Immature natural killer cell (primary cell): Measurements from ENCODE around the gene ARSB. TPM values are rescaled to one million over a fixed set of nuclear protein-coding genes. Genes with fewer than 3 reads are reported as not detected.

Source experiments
- DNase-seq, 3 donors: peaks; one replicate each; pipeline ENCODE4 v3.0.0; 2022; ENCODE audit warnings: mixed read lengths in 1 of 3
- H3K27ac Mint-ChIP-seq, 6 donors: one replicate each; pipeline ENCODE4 v1.8.0; 2020; ENCODE audit warnings: mixed read lengths in 6 of 6, mild to moderate bottlenecking in 5 of 6, inconsistent platforms in 4 of 6, moderate library complexity in 3 of 6
- H3K27me3 Mint-ChIP-seq, 3 donors: one replicate each; pipeline ENCODE4 v1.8.0; 2020 to 2021; ENCODE audit warnings: low read depth in 3 of 3, mild to moderate bottlenecking in 3 of 3, mixed read lengths in 3 of 3, moderate library complexity in 3 of 3, inconsistent platforms in 1 of 3
- H3K36me3 Mint-ChIP-seq, 3 donors: one replicate each; pipeline ENCODE4 v1.8.0; 2020; ENCODE audit warnings: mixed read lengths in 3 of 3, inconsistent platforms in 2 of 3, mild to moderate bottlenecking in 2 of 3
- H3K4me1 Mint-ChIP-seq, 2 donors: one replicate each; pipeline ENCODE4 v1.8.0; 2020; ENCODE audit warnings: inconsistent platforms in 2 of 2, mild to moderate bottlenecking in 2 of 2, mixed read lengths in 2 of 2, moderate library complexity in 1 of 2
- H3K4me3 Mint-ChIP-seq, 5 donors: one replicate each; pipeline ENCODE4 v1.8.0; 2020; ENCODE audit warnings: mild to moderate bottlenecking in 5 of 5, mixed read lengths in 5 of 5, inconsistent platforms in 3 of 5, moderate library complexity in 3 of 5
- H3K9me3 Mint-ChIP-seq, 6 donors: one replicate each; pipeline ENCODE4 v1.8.0; 2020; ENCODE audit warnings: mild to moderate bottlenecking in 6 of 6, mixed read lengths in 6 of 6, inconsistent platforms in 4 of 6, moderate library complexity in 3 of 6
- polyA plus RNA-seq, 3 donors: library from polyadenylated mRNA; unstranded; fragments of 300-500 nt; fragmentation: Illumina TruSeq; gene quantifications; one replicate each; pipeline ENCODE4 v1.2.3, GENCODE V29; 2021

ARSB gene
- polyA plus RNA-seq, 3 donors from 2014 or later, result 5.3 to 11.9 (median 6.2) TPM

DNA sequence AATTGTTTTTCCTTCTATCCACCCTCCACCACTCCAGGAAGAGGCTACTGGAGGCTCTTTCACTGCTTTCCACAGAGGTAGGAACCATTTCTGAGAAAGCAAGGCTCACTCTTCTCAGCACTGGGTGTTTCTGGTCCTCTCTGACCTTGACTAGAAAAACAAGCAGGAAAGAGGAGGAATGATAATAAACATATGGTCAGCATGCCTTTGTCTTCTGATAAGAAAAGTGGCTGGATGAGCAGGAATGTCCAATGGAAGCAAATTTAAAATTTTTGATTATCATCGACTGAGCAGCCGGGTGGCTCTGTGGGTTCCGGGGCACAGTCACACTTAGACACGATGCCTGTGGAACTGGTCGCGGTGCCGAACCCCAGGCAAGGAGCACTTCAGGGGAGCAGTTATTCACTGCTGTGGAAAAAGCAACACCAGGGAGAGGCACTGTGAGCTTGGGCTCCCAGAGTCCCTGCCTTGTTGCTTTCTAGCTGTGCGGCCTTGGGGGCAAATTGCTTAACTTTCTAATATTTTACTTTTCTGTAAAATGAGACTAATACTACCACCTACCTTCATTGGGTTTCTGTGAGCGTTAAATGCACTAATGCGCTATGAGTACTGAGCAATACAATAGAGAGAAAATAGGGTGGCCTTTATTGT, 179.5 kb downstream of the ARSB start:
- Mint-ChIP-seq H3K4me1 (peaks cover 0 to 4% of the 10 kb centered on the region in 2 donors), H3K9me3 (peaks cover 0 to 6% (median 0%) of the 10 kb centered on the region in 6 donors), H3K36me3 (peaks cover 13 to 19% (median 15%) of the 10 kb centered on the region in 3 donors), H3K27me3 (peaks cover 0 to 5% (median 0%) of the 10 kb centered on the region in 3 donors), H3K27ac (no peak overlapping the region), H3K4me3 (no peak overlapping the region)
- no peak for DNase-seq

DNA sequence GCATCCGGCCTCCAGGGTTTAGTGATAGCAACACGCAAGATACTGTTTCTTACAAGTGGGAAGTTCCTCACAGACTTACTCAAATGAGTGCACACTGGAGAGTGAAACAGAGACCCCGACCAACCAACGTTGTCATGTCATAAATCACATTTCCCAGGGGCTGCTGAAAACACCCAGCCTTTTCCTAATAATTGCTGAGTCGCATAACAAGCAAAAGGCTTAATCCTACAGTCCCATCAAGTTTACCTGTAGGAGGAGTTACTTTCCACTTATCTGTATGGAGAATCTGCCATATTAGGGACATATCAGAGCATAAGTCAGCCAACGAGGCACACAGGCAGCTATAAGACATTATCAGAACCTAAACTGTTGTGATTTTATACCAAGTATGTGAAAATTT, 180.1 kb downstream of the ARSB start:
- DNase-seq, result no peak
- no peak overlapping the region for H3K27ac Mint-ChIP-seq
- H3K36me3 Mint-ChIP-seq, result peaks cover 15 to 21% (median 16%) of the 10 kb centered on the region in 3 donors
- no peak overlapping the region for H3K4me3 Mint-ChIP-seq
- peaks cover 0 to 4% of the 10 kb centered on the region in 2 donors for H3K4me1 Mint-ChIP-seq
- peaks cover 0 to 5% (median 0%) of the 10 kb centered on the region in 3 donors for H3K27me3 Mint-ChIP-seq
- peaks cover 0 to 7% (median 0%) of the 10 kb centered on the region in 6 donors for H3K9me3 Mint-ChIP-seq

DNA sequence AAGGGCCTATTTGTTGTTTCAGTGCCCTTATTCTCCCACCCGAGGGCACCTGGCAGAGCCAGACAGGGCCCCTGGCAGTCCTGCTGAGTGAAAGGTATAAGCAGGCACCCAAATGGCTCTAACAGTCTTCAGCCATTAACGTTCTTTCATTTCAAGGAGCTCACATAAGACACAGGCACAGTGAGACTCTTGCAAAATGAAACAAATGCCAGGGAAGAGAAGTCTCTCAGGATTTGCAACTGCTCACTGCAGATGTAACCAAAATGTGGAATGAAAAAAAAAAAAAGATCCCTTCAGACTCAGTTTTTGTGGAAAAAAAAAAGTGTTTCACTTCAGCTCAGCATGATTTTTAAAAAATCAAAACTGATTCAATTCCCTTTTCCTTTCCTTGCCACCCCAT, 181.2 kb downstream of the ARSB start:
- peaks cover 21 to 28% (median 23%) of the 10 kb centered on the region in 3 donors for H3K36me3 Mint-ChIP-seq
- no peak overlapping the region for H3K27ac Mint-ChIP-seq
- no peak for DNase-seq
- no peak overlapping the region for H3K4me3 Mint-ChIP-seq
- peaks cover 0 to 4% (median 0%) of the 10 kb centered on the region in 3 donors for H3K27me3 Mint-ChIP-seq
- peaks cover 0 to 7% (median 0%) of the 10 kb centered on the region in 6 donors for H3K9me3 Mint-ChIP-seq
- H3K4me1 Mint-ChIP-seq, result peaks cover 0 to 4% of the 10 kb centered on the region in 2 donors

DNA sequence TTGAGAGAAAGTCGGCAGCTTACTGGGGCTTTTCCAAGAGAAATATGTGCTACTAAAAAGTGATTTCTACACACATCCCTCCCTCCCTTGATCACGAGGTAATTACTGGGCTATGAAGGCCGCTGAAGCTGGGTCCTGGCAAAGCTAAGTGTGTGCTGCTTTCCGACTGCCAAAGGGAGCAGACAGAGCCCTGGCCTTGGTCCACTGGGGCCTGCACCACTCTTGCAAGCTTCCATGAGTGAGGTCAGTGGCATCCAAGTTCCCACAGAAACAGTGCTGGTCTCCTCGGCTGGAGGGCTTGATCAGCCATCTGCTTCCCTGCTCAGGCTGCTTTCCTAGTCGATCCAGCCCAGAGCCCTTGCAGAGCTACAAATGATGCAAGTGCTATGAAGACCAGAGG, 181.8 kb downstream of the ARSB start:
- DNase-seq, result no peak
- peaks cover 0 to 7% (median 0%) of the 10 kb centered on the region in 6 donors for H3K9me3 Mint-ChIP-seq
- H3K4me1 Mint-ChIP-seq, result peaks cover 0 to 4% of the 10 kb centered on the region in 2 donors
- peaks cover 21 to 28% (median 23%) of the 10 kb centered on the region in 3 donors for H3K36me3 Mint-ChIP-seq
- H3K27me3 Mint-ChIP-seq, result peaks cover 0 to 4% (median 0%) of the 10 kb centered on the region in 3 donors
- H3K27ac Mint-ChIP-seq, result no peak overlapping the region
- no peak overlapping the region for H3K4me3 Mint-ChIP-seq

DNA sequence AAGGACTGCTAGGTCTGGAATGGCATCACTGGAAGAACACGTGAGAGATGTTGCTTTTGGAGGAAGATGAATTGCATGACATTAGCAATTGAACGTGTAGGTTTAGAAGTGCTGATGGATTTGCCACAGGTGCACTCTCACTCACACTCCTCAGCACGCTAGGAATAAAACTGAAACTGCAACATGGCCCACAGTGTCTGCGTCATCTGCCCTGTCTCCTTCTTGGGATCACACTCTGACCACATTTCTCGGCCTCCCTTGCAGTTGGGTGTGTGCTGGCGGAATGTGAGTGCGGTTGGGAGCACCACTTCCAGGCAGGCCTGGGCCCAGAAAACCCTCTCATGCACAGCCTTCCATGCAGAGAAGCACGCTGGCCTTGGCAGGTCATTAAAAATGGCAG, 183.7 kb downstream of the ARSB start:
- Mint-ChIP-seq H3K4me1 (peaks cover 0 to 4% of the 10 kb centered on the region in 2 donors), H3K36me3 (peaks cover 26 to 33% (median 32%) of the 10 kb centered on the region in 3 donors), H3K27me3 (peaks cover 0 to 4% (median 0%) of the 10 kb centered on the region in 3 donors), H3K27ac (no peak overlapping the region), H3K4me3 (no peak overlapping the region), H3K9me3 (peaks cover 0 to 7% (median 0%) of the 10 kb centered on the region in 6 donors)
- no peak for DNase-seq

DNA sequence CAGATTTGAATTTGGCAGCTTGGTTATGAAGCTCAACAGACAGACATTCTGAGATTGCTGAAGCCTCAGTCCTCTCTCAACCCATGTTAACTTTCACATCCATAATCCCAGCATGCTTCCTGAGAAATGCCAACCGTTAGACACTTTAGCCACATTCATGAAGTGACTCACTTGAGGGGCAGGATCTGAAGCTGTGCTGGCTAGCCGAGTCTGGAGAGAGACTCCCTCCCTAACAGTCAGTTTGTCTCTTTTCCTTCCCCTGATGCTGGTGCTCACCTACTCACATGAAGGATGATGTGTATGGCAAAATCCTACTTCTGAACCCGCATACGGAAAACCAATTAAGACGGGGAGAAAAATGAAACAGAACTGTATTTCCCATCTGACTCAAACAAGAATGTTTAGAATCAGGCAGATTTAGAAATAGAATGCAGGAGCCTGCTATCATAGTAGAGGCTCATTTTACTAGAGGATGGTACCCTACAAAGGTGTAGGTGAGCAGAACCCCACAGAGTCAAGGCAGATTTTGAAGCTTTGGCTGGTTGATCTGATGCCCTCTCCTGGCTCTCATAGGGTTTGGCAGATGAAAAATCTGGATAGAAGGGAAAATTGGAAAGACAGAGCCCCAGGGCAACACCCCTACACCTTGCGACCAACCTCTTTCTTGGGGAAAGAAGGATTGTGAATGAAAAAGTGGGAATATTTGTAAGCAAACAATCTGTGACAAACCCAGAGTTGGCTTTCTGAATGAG, 185.7 kb downstream of the ARSB start:
- DNase-seq, result no peak
- no peak overlapping the region for H3K27ac Mint-ChIP-seq
- peaks cover 0 to 7% (median 0%) of the 10 kb centered on the region in 6 donors for H3K9me3 Mint-ChIP-seq
- H3K36me3 Mint-ChIP-seq, result peaks cover 26 to 33% (median 32%) of the 10 kb centered on the region in 3 donors
- H3K4me1 Mint-ChIP-seq, result peaks cover 0 to 4% of the 10 kb centered on the region in 2 donors
- H3K4me3 Mint-ChIP-seq, result no peak overlapping the region
- peaks cover 0 to 4% (median 0%) of the 10 kb centered on the region in 3 donors for H3K27me3 Mint-ChIP-seq

DNA sequence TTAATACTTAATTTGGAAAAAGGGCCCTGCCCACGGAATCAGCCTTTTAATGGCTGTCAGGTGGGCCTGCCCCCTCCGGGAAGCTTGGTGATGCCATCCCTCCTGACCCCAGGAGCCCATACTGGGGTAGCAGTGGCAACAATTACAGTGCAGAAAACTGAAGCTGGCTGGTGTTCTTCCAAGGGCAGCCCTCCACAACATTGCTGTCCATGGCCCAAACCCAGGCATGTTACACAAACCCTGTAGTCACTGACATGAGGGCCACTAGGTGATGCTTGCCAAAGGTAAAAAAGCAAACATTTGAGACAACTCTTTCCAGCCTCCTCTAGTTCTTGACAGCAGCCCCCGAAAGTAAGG, 186.5 kb downstream of the ARSB start:
- Mint-ChIP-seq H3K36me3 (peaks cover 26 to 33% (median 32%) of the 10 kb centered on the region in 3 donors), H3K9me3 (peaks cover 0 to 7% (median 0%) of the 10 kb centered on the region in 6 donors), H3K4me1 (peaks cover 0 to 4% of the 10 kb centered on the region in 2 donors), H3K27ac (no peak overlapping the region), H3K27me3 (peaks cover 0 to 4% (median 0%) of the 10 kb centered on the region in 3 donors), H3K4me3 (no peak overlapping the region)
- no peak for DNase-seq

DNA sequence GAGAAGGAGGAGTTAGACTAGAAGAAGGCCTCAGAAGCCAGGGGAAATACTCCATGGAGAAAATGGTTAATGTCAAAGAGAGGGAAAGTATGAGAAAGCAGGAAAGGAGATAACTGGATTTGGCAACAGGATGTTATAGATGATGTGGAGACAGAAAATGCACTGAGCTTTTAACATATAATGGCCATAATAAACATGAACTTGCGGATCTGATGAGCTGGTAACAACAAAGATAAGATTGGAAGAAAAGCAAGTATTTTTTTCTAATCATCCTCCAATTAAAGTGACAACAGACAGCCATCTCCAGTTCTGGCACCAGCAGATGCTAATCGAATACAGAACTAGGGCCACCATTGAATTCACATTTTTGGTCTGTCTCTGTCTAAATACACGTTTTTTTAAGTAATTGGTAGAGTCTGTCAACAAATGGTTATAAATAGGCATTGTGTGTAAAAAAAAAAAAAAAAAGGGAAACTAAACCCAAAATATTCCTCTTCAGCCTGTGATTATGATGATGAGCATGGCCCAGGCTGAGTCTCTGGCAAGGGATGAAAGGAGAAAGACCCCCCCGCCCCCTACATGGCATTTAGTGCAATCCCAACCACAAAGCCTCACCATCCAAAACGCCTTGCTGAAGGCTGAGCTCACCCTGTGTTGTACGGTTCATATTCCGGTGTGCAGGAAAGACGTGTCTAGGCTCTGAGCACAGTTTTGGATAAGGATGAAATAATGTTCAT, 187.0 kb downstream of the ARSB start:
- Mint-ChIP-seq H3K27me3 (peaks cover 0 to 3% (median 0%) of the 10 kb centered on the region in 3 donors), H3K4me3 (no peak overlapping the region), H3K4me1 (peaks cover 0 to 4% of the 10 kb centered on the region in 2 donors), H3K36me3 (peaks cover 30 to 33% (median 32%) of the 10 kb centered on the region in 3 donors), H3K27ac (no peak overlapping the region), H3K9me3 (peaks cover 0 to 7% (median 0%) of the 10 kb centered on the region in 6 donors)
- no peak for DNase-seq

DNA sequence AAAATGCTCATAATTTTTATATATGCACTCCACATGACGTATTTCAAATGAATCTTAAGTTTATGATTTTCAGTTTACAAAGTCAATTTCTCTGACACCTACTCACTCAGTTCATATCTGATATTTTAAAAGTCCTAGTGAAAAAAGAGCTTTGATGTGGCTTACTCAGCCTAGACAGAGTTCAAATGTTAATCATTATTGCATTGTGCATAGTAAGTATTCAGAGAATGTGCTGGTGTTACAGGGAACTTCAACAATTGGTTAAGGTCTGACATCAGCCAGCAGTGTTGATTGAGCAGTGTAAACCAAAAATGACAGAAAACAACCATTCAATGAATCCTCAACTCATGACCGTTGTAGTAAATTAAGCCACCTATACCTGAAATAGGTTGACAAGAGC, 189.4 kb downstream of the ARSB start:
- H3K36me3 Mint-ChIP-seq, result peaks cover 15 to 20% (median 18%) of the 10 kb centered on the region in 3 donors
- peaks cover 0 to 5% of the 10 kb centered on the region in 2 donors for H3K4me1 Mint-ChIP-seq
- DNase-seq, result no peak
- H3K9me3 Mint-ChIP-seq, result peaks cover 0 to 3% (median 0%) of the 10 kb centered on the region in 6 donors
- H3K27me3 Mint-ChIP-seq, result no peaks in the 10 kb centered on the region
- no peak overlapping the region for H3K27ac Mint-ChIP-seq
- H3K4me3 Mint-ChIP-seq, result no peak overlapping the region

DNA sequence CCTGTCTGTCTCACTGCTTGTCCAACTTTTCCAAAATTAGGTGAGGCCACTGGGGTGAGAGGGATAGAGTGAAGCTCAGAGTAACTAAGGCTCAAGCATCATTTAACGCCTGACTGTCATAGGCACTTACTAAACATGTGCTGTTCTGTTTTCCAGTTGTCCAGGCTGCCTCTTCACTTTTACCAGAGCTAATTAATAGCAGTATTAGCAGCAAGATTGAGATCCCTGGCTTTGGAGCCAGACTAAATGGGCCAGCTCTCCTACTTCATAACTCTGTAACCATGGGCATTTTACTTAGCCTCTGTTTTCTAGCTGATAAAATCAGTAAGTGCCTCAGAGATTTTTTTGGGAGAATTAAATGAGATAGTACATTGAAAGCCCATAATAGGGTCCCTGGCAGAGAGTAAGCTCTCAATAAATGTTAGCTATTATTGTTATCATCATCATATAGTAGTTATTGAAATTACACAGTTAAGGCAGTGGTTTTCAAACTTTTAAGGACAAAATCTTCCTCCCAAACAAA, 190.4 kb downstream of the ARSB start:
- no peaks in the 10 kb centered on the region for H3K27me3 Mint-ChIP-seq
- H3K27ac Mint-ChIP-seq, result no peak overlapping the region
- H3K4me3 Mint-ChIP-seq, result no peak overlapping the region
- H3K9me3 Mint-ChIP-seq, result no peaks in the 10 kb centered on the region
- peaks cover 0 to 5% of the 10 kb centered on the region in 2 donors for H3K4me1 Mint-ChIP-seq
- peaks cover 10 to 16% (median 15%) of the 10 kb centered on the region in 3 donors for H3K36me3 Mint-ChIP-seq
- no peak for DNase-seq

DNA sequence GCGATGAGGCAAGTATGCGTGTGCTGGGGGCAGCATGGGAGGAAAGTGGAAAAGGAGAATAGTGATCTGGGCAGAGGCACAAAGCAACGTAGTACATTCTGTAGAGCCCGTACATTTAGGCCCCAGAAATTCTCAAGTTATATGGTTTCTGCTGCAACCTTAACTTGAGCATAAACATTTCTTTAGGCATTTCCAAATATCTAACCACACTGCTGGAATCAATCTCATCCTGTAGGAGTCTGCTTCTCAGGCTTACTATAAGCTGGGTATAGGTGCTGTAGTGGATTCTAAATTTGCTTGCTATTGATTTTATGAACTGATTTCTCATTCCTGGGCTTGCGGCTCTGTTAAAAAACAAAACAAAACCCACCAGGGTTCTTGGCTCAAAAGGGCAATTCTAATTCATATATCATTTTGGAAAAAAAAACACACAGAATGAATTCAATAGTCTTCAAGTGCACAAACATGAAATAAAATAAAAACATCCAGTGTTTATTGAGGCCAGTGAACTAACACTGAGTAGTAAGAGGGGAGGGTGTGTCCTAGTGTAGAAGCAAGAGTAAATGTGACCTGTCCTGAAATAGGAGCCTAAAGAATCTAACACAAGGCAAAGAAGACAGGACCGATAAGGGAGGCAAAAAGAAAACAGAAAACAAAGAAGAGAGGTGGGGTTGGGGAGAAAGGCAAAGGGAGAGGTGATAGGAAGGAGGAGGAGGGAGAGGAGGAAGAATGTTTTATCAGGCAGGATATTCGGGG, 191.0 kb downstream of the ARSB start:
- no peaks in the 10 kb centered on the region for H3K9me3 Mint-ChIP-seq
- H3K27ac Mint-ChIP-seq, result no peak overlapping the region
- H3K4me1 Mint-ChIP-seq, result peaks cover 0 to 5% of the 10 kb centered on the region in 2 donors
- peaks cover 4 to 16% (median 9%) of the 10 kb centered on the region in 3 donors for H3K36me3 Mint-ChIP-seq
- H3K4me3 Mint-ChIP-seq, result no peak overlapping the region
- H3K27me3 Mint-ChIP-seq, result no peaks in the 10 kb centered on the region
- no peak for DNase-seq

DNA sequence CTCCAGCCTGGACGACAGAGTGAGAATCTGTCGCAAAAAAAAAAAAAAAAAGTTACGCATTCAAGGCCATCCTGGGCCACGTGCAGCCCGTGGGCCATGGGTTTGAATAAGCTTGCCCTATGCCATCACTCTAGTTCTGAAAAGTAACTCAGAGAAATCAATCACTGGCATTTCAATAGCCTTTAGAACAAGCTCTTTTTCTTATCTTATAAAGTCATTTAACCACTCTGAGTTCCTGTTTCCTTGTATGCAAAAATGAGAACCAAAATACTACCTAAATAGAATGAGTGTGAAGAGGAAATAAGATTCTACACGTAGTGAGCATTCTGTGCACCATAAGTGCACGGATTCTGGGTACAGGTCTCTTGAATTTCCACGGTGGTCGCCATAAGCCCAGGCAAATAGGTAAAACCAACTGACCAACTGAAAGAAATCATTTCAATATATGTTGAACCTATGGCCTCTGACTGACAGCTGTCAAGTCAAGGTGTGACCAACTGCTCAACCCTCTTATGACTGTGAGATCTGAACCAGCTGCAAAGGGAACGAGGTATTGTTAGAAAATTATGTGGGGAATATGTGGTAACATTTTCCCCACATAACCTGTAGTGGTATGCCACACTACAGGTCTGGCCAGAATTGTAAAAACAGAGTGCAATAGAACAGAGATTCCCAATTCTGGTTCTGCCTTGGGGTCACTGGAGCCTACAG, 192.6 kb downstream of the ARSB start:
- Mint-ChIP-seq H3K4me1 (peaks cover 0 to 5% of the 10 kb centered on the region in 2 donors), H3K27ac (no peak overlapping the region)

More for the DNA sequence above, 192.6 kb downstream of the ARSB start:
- peaks cover 10 to 14% (median 12%) of the 10 kb centered on the region in 3 donors for H3K36me3 Mint-ChIP-seq
- H3K27me3 Mint-ChIP-seq, result peaks cover 0 to 4% (median 0%) of the 10 kb centered on the region in 3 donors
- no peak overlapping the region for H3K4me3 Mint-ChIP-seq
- DNase-seq, result no peak
- H3K9me3 Mint-ChIP-seq, result no peaks in the 10 kb centered on the region
